H7 (cell line): Measurements from ENCODE around the gene RELT. TPM values are rescaled to one million over a fixed set of nuclear protein-coding genes. Genes with fewer than 3 reads are reported as not detected.
"Not testable (repeated sequence)": the region's sequence is repeated elsewhere in the genome, so short reads cannot be mapped to it uniquely, and the experiment has no call there.

Experiments
- DNase-seq: peaks from one replicate; pipeline ENCODE4 v3.0.0; 2012
- H3K27me3 ChIP-seq: 2 replicates; pipeline ENCODE4 v1.6.0; 2011; ENCODE audit warnings: mild to moderate bottlenecking, low read length; ENCODE audit not compliant: control insufficient read depth, insufficient read depth
- H3K36me3 ChIP-seq: replicated peaks from 2 replicates; pipeline ENCODE4 v1.5.1; 2011; ENCODE audit warnings: low read length; ENCODE audit not compliant: control insufficient read depth, insufficient read depth
- H3K4me3 ChIP-seq: 2 replicates; pipeline ENCODE4 v1.5.1; 2011; ENCODE audit warnings: low read depth, mild to moderate bottlenecking, control low read depth, low read length, moderate library complexity; ENCODE audit not compliant: insufficient read depth
- total RNA-seq: library from RNA; depleted of rRNA; stranded (reverse); fragments of >200 nt; shearing (Covaris generic); gene quantifications from 2 replicates; pipeline ENCODE4 v1.2.3, GENCODE V29; 2014; rRNA removed

RELT gene
- total RNA-seq, 1 experiment from 2014 or later = 8.3 TPM

DNA sequence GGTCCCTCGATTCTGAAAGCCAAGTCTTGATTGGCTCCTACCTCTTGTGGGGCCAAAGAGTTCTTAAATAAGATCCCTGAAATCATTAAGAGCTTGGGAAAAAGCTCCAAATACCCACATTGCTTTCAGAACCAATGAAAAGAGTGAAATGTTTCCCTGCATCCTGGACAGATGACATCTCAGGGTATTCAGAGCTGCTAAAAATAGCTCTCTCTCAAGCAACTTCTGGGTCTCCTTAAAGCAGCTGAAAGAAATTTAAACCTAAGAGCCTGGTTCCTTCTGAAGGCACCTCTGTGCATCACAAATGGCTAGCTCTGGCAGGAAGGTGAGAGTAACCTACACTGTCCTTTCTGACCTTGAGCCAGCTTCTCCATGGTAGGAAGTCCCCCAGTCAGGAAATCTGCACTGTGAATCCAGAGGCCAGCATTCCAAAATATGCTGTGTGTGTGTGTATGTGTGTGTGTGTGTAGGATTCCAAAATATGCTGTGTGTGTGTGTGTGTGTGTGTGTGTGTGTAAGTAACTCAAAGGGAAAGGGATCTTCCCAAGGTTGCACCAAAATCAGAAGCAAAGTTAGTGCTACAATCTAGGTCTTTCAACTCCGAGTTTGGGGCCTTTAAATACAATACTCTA is 50.1 kb downstream of the RELT start:
- Histone ChIP-seq H3K36me3 (no peaks in the 10 kb centered on the region), H3K27me3 (no peaks in the 10 kb centered on the region), H3K4me3 (no peak overlapping the region)
- DNase-seq = no peak

DNA sequence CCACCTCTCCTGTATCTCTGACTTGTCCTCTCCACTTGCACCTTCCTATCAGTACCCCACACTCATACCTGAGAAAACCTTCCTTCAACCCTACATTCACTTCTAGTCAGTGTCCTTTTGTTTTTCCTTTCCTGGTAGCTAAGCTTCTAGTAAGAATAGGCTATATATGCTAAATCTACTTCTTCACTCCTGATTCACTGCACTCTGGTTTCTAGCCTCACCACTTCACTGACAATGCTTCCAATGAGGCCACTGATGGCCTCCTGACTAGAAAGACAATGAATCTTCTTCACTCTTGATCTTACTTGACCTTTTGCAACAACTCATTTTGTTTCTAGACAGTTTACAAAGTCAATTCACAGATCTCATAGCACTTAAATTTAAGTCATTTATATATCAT is 52.0 kb downstream of the RELT start:
- DNase-seq = no peak
- H3K27me3 ChIP-seq = no peaks in the 10 kb centered on the region
- no peak overlapping the region for H3K4me3 ChIP-seq
- H3K36me3 ChIP-seq = no peaks in the 10 kb centered on the region

GRCh38 chr11:73428699-73429098 is 52.5 kb downstream of the RELT start:
- H3K36me3 ChIP-seq = no peaks in the 10 kb centered on the region
- no peaks in the 10 kb centered on the region for H3K27me3 ChIP-seq
- DNase-seq = no peak
- no peak overlapping the region for H3K4me3 ChIP-seq

GRCh38 chr11:73429121-73429750 is 53.0 kb downstream of the RELT start:
- Histone ChIP-seq H3K27me3 (no peaks in the 10 kb centered on the region), H3K4me3 (no peak overlapping the region), H3K36me3 (no peaks in the 10 kb centered on the region)
- DNase-seq = no peak

GRCh38 chr11:73430326-73430725 is 54.1 kb downstream of the RELT start:
- H3K36me3 ChIP-seq = no peaks in the 10 kb centered on the region
- DNase-seq = no peak
- no peak overlapping the region for H3K4me3 ChIP-seq
- H3K27me3 ChIP-seq = no peaks in the 10 kb centered on the region

- Histone ChIP-seq H3K27me3 (no peaks in the 10 kb centered on the region), H3K4me3 (no peak overlapping the region), H3K36me3 (no peaks in the 10 kb centered on the region)
- no peak for DNase-seq
Measured at GRCh38 chr11:73431396-73431795, 55.2 kb downstream of the RELT start.

- H3K4me3 ChIP-seq, DNase-seq, H3K36me3 ChIP-seq, H3K27me3 ChIP-seq: not testable (repeated sequence)
Measured at GRCh38 chr11:73436859-73437258, 60.7 kb downstream of the RELT start.

DNA sequence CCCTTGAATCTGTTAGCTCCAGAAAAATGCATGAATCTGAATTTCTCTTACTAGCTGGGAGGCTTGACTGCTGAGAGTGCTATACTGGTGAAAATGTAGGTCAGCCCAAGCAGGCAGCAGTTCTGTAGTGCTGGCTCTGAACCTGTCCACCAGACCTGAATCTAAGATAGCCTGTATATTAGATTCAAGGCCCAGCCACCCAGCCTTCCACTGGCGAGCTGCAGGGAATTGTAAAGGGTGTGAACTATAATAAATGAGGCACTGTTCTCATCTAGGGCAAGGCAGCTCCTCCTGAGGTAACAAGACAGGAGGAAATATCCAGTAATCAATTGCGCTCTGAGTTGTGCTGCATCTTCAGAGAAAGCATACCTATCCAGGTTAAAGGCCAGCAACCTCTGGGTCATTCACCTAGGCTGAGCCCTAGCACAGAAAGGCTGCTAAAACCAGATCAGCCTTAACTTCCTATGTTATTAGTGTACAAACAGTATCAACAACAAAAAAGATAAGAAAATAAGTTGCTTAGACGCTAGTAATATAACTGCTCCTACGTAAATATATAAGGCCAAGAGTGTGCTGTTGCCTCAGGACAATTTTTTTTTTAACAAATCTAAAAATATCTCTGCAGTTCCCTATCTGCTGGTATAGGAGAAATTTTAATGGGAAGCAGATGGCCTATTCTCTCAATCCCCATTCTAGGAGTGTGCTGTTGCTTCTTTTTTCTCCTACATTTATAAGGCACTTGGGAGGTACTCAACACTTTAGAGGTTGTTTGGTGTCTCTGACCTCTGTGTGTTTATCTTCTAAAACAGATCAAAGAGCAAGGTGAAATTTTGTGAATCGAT is 63.0 kb downstream of the RELT start:
- Histone ChIP-seq H3K36me3 (no peaks in the 10 kb centered on the region), H3K4me3 (no peak overlapping the region), H3K27me3 (no peaks in the 10 kb centered on the region)
- DNase-seq = no peak

- DNase-seq = no peak
- Histone ChIP-seq H3K27me3 (no peaks in the 10 kb centered on the region), H3K36me3 (no peaks in the 10 kb centered on the region), H3K4me3 (no peak overlapping the region)
Measured at GRCh38 chr11:73445980-73446379, 69.8 kb downstream of the RELT start.

DNA sequence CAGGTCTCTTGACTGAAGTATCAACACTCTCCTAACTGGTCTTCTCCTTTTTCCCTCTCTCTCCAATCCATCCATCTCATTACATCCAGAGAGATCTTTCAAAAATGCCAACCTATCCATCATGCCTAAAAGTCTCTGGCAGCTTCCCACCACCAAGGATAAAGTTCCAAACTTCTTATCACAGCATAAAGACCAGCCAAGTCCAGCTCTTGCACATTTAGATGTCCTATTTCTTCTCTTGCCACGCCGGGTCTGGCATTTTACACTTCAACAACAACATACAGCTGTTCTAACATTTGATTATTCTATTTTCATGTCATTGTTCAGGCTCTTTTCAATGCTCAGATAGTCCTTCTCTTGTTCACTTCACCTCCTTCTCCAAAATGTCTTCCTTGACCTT is 70.6 kb downstream of the RELT start:
- DNase-seq = no peak
- H3K4me3 ChIP-seq = no peak overlapping the region
- H3K36me3 ChIP-seq = no peaks in the 10 kb centered on the region
- H3K27me3 ChIP-seq = no peaks in the 10 kb centered on the region

Other genes with a start within 250 kb of the RELT start
- gene FCHSD2, start 234.1 kb upstream of the RELT start, total RNA-seq = 4.6 and 5.9 TPM in 2 replicates
- gene P2RY2, start 158.1 kb upstream of the RELT start, total RNA-seq = 0.11 and 0.35 TPM in 2 replicates
- gene P2RY6, start 104.1 kb upstream of the RELT start, total RNA-seq = 0.66 TPM in 1 of 2 replicates, not detected in the other
- gene ARHGEF17, start 68.1 kb upstream of the RELT start, total RNA-seq = 3.3 and 6.6 TPM in 2 replicates
- 13.1 and 14.3 TPM in 2 replicates for gene FAM168A, start 221.7 kb downstream of the RELT start, total RNA-seq